Measurements from ENCODE around the gene APOBEC3H. TPM values are rescaled to one million over a fixed set of nuclear protein-coding genes. Genes with fewer than 3 reads are reported as not detected.

APOBEC3H gene
- polyA plus RNA-seq, 1 donor from 2014 or later, result 0.48 TPM

DNA sequence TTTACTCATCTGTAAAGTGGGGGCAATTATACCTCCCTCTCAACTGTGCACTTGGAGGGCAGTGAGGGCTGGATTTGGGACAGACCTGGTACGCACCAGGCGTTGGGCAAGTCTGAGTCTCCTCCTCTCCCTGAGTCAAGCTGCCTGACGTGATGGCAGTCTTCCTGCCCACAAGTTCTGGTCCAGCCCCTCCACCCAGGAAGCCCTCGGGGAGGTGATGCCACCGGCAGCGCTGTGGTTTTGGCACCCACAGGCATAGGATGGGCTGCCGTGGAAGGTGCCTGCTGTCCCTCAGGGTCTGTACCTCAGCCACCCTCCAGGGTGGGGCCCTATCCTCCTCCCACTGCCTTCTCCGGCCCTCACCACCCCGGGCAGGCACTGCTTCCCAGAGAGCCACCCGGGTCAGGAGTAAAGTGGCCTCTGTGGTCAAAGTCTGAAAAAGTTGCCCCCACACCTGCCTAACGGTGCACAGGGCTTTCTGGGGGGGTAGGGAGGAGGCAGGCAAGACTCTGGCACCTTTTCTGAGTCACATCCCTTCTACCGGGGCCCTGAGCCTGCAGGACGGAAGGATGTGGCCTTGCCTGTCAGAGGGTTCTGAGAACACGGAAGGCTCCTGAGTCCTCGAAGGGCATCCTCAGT lies 6.5 kb upstream of the APOBEC3H start:
- Mint-ChIP-seq H3K9me3 (no peaks in the 10 kb centered on the region), H3K4me1 (peaks cover 22 to 35% (median 22%) of the 10 kb centered on the region in 3 donors), H3K36me3 (peaks cover 5% of the 10 kb centered on the region), H3K4me3 (peak overlapping the region in 3 of 4 donors; percentile 37 to 81 (median 57)), H3K27ac (peak overlapping the region; percentile 76 to 98 (median 82)), H3K27me3 (no peaks in the 10 kb centered on the region)

DNA sequence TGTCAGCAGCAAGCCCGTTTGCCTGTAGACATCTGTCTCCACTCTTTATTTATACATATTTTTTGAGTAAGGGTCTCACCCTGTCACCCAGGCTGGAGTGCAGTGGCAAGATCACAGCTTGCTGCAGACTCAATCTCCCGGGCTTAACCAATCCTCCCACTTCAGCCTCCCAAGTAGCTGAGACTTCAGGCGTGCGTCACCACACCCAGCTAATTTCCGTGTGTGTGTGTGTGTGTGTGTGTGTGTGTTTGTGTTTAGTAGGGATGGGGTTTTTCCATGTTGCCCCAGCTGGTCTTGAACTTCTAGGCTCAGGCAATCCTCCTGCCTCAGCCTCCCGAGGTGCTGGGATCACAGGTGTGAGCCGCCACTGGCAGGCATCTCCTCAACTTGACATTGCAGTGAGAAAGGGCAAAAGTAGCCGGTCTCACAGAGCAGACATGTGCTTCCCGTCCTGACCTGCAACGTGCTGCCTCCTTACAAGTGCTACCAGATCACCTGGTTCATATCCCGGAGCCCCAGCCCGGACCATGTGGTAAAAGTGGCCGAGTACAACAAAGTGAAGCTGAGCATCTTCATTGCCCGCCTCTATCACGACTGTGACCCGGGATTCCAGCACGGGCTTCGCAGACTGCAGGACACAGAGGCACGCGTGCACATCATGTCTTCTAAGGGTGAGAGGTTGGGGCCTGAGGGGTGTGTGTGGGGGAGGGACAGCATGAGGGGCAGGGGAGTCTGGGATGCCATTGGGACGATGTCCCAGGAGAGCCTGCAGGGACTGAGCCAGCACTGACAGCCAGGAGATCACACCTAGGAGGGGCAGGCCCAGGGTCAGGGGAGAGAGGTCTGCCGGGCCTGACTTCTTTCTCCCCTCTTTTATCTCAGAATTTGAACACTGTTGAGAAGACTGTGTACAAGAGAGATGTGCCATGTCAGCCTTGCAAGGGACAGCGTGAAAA lies 5.6 kb upstream of the APOBEC3H start:
- H3K9me3 Mint-ChIP-seq, result no peaks in the 10 kb centered on the region
- H3K27ac Mint-ChIP-seq, result peak overlapping the region; percentile 76 to 98 (median 82)
- no peaks in the 10 kb centered on the region for H3K27me3 Mint-ChIP-seq
- peaks cover 2% of the 10 kb centered on the region for H3K36me3 Mint-ChIP-seq
- peak overlapping the region in 2 of 4 donors; percentile 39 to 49 for H3K4me3 Mint-ChIP-seq
- peaks cover 21 to 37% (median 22%) of the 10 kb centered on the region in 3 donors for H3K4me1 Mint-ChIP-seq

DNA sequence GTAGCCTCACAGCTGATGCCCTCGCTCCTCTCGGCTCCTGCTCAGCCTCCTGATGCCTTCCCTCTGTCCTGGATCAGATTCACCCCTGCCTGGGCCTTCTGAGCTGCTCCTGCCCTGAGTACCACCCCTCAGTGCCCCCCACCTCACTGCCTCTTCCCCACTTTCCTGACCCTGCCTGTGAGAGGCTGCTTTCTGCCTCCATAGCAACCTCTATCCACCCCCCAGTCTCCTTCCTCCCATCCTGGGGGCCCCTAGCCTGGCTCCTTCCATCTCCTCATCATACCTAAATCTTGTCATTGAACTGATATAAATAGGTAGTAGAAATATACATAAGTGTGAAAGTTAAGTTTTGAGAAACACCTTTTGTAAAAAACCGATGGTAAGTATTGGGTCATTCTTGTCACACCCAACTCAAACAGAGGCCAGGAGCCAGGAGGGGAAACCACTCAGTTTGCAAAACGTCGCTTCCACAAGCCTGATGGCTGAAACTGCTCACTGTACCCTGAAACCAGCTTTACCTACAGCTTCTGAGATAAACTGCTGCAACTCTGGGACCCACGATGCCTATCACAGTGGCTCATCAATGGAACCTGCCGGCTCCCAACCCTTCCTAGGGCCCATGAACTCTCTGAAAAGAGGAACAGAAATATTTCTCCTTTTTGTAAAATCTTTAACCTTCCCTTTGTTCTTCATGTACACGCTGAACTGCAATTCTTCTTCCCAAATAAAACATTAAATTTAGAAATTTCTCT lies 4.8 kb upstream of the APOBEC3H start:
- peak overlapping the region in 2 of 4 donors; percentile 18 to 85 for H3K4me3 Mint-ChIP-seq

DNA sequence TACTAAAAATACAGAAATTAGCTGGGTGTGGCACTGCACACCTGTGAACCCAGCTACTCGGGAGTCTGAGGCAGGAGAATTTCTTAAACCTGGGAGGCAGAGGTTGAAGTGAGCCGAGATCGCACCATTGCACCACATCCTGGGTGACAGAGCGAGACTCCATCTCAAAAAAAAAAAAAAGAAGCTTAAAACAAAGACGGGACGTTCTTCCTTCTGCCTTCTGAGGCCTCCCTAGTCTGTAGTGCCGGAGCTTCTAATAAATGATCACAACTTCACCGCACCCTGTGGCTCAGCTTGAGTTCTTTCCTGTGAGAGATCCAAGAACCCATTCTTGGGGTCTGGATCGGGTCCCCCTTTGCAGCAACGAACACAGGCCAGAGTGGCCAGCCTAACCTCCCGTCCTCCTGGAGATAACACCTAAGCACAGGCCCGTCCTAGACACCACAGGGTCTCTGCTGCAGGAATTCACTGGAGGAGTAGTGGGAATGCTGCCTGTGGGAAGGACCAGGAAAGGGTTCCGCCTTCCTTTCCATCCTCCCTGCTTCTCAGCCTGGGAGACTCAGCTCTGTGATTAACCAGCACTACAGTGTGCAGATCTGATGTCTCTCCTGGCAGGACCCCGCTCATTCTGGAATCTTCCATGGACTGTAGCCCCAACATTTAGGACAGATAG lies 2.2 kb upstream of the APOBEC3H start:
- peak overlapping the region; percentile 67 to 82 (median 78) for H3K27ac Mint-ChIP-seq
- H3K4me3 Mint-ChIP-seq, result peak overlapping the region in 2 of 4 donors; percentile 7 to 43
- peaks cover 35 to 62% (median 44%) of the 10 kb centered on the region in 3 donors for H3K4me1 Mint-ChIP-seq
- peaks cover under 1% of the 10 kb centered on the region for H3K36me3 Mint-ChIP-seq
- no peaks in the 10 kb centered on the region for H3K27me3 Mint-ChIP-seq
- no peaks in the 10 kb centered on the region for H3K9me3 Mint-ChIP-seq

More for the DNA sequence above, 4.8 kb upstream of the APOBEC3H start:
- H3K9me3 Mint-ChIP-seq, result no peaks in the 10 kb centered on the region
- peak overlapping the region; percentile 63 to 82 (median 64) for H3K27ac Mint-ChIP-seq
- peaks cover 1% of the 10 kb centered on the region for H3K36me3 Mint-ChIP-seq
- peaks cover 20 to 42% (median 23%) of the 10 kb centered on the region in 3 donors for H3K4me1 Mint-ChIP-seq
- H3K27me3 Mint-ChIP-seq, result no peaks in the 10 kb centered on the region

DNA sequence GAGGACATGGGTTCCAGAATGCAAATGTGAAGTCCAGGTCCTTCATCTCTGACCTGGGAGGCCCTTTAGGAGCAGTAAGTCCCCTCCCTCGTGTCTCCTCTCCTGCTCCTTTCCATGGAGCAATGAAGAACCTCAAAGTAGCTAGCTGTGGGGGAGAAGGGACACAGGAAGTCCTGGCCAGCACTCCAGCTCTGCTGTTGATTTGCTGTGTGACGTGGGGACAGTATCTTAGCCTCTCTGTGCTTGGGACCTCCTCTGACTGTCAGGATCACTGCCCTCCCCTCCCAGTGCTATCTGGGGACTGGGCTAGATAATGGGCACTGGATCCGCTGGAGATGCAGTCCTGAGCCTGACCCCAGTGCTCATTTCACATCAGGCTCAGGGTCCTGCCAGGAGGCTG lies 1.1 kb upstream of the APOBEC3H start:
- Mint-ChIP-seq H3K27me3 (no peaks in the 10 kb centered on the region), H3K4me3 (no peak overlapping the region), H3K9me3 (no peaks in the 10 kb centered on the region), H3K4me1 (peaks cover 41 to 62% (median 51%) of the 10 kb centered on the region in 3 donors), H3K27ac (peak overlapping the region in 2 of 3 donors; percentile 67 to 82), H3K36me3 (no peaks in the 10 kb centered on the region)

DNA sequence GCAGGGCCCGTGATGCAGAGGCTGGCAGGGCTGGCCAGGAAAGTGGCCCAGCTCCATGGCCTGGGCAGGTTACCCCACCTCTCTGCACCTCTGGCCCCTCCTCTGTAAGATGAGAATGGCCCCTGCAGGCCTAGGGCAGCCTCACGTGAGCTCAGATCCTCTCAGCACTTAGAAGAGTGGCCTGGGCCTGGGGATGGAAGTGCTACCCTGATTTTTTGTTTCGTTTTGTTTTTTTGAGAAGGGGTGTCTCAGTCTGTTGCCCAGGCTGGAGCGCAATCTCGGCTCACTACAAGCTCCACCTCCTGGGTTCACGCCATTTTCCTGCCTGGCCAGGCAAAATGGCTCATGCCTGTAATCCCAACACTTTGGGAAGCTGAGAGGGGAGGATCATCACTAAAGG lies 982 bp downstream of the APOBEC3H start:
- peak overlapping the region; percentile 93 to 100 (median 97) for H3K27ac Mint-ChIP-seq
- peaks cover 2% of the 10 kb centered on the region for H3K36me3 Mint-ChIP-seq
- peak overlapping the region in 2 of 4 donors; percentile 52 to 78 for H3K4me3 Mint-ChIP-seq
- no peaks in the 10 kb centered on the region for H3K27me3 Mint-ChIP-seq
- no peaks in the 10 kb centered on the region for H3K9me3 Mint-ChIP-seq
- peaks cover 33 to 48% (median 40%) of the 10 kb centered on the region in 3 donors for H3K4me1 Mint-ChIP-seq

DNA sequence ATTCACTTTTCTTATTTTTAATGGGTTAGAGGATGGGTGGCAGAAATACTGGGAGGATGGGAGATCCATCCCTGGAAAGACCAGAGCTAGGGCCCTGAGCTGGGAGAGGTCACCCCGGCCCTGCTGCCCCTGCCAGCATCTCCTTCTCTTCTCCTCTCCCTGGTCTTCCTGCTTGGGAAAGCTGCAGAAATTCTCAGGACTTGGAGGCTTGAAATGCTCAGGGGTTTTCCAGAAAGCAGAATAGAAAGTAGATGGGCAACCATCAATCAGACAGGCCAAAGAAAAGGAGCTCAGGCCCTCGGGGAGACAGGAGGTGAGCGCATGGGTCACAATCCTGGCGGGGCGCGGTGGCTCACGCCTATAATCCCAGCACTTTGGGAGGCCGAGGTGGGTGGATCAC lies 1.5 kb downstream of the APOBEC3H start:
- peak overlapping the region; percentile 67 to 92 (median 82) for H3K4me3 Mint-ChIP-seq

DNA sequence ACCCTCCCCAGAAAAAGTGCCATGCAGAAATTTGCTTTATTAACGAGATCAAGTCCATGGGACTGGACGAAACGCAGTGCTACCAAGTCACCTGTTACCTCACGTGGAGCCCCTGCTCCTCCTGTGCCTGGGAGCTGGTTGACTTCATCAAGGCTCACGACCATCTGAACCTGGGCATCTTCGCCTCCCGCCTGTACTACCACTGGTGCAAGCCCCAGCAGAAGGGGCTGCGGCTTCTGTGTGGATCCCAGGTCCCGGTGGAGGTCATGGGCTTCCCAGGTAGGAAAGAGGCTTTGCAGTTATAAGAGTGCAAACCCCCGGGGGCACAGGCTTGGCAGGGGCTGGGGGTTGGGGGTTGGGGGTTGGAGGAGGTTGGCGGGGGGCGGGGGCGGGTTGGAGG lies 4.2 kb downstream of the APOBEC3H start:
- Mint-ChIP-seq H3K4me1 (peaks cover 31 to 36% (median 34%) of the 10 kb centered on the region in 3 donors), H3K27me3 (no peaks in the 10 kb centered on the region)

More for the DNA sequence above, 1.5 kb downstream of the APOBEC3H start:
- Mint-ChIP-seq H3K36me3 (peaks cover 6% of the 10 kb centered on the region), H3K9me3 (no peaks in the 10 kb centered on the region), H3K27ac (peak overlapping the region; percentile 93 to 100 (median 97)), H3K4me1 (peaks cover 34 to 47% (median 43%) of the 10 kb centered on the region in 3 donors), H3K27me3 (no peaks in the 10 kb centered on the region)

DNA sequence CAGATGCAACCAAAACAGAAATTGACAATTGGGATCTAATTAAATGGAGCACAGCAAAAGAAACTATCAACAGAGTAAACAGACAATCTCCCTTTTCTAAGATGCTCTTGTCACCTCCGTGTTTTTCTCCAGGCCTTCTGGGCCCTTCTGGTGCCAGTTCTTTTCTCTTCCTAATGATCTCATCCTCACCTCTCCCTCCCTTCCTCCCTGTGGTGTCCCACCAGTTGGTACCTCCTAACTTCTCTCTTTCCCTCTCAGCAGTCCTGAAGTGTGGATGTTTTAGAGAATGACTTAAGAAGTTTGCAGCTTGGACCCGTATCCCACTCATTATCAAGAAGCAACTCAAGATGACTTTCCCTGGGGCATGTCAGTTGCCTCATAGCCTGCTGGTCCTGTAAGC lies 6.4 kb downstream of the APOBEC3H start:
- Mint-ChIP-seq H3K36me3 (peaks cover 6% of the 10 kb centered on the region), H3K9me3 (no peaks in the 10 kb centered on the region), H3K27ac (peak overlapping the region in 2 of 3 donors; percentile 50 to 54), H3K4me3 (no peak overlapping the region), H3K27me3 (no peaks in the 10 kb centered on the region), H3K4me1 (peaks cover 20 to 25% (median 22%) of the 10 kb centered on the region in 3 donors)

More for the DNA sequence above, 4.2 kb downstream of the APOBEC3H start:
- Mint-ChIP-seq H3K4me3 (no peak overlapping the region), H3K27ac (peak overlapping the region in 2 of 3 donors; percentile 63 to 93), H3K36me3 (peaks cover 6% of the 10 kb centered on the region), H3K9me3 (no peaks in the 10 kb centered on the region)

DNA sequence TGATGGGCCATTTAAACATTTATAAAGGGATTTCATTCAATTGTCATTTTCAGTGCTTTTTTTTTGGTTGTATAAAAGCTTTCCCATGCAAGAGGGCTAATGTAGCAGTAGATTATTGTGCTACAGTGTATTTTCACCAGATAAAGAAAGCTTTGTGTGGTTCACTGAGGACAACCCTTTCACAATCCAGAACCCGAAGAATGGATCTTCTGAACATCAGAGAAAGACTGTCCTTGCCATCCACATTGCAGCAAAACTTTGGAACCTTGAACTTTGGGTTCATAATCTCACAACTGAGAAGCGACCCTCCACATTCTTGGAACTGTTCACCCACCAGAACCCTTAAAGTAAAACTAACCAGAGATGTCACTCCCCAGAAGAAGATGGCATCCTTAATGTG lies 9.3 kb downstream of the APOBEC3H start:
- Mint-ChIP-seq H3K4me1 (peaks cover 8 to 13% (median 9%) of the 10 kb centered on the region in 3 donors), H3K4me3 (no peak overlapping the region), H3K9me3 (no peaks in the 10 kb centered on the region), H3K27ac (no peak overlapping the region), H3K36me3 (peaks cover 6% of the 10 kb centered on the region), H3K27me3 (no peaks in the 10 kb centered on the region)

DNA sequence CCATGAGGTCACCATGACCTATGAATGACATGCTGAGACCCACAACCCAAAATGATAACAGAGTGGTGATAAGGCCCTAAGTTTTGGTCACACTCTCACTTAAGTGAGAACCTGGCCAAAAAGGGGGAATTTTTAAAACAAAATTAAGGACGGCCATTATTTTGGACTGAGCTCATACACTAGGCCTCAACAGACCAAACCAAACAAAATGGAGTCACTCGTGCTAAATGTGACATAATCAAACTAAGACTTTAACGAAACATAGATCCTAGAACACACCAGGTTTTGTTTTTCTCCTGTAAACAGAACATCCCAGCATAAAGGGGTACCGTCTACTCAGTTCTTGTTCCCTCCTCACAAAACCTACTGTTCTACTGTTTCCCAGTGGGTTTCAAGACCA lies 11.4 kb downstream of the APOBEC3H start:
- no peak overlapping the region for H3K4me3 Mint-ChIP-seq
- no peaks in the 10 kb centered on the region for H3K27me3 Mint-ChIP-seq
- H3K27ac Mint-ChIP-seq, result no peak overlapping the region
- H3K36me3 Mint-ChIP-seq, result peaks cover 1% of the 10 kb centered on the region
- H3K4me1 Mint-ChIP-seq, result peaks cover 12 to 13% (median 12%) of the 10 kb centered on the region in 3 donors
- no peaks in the 10 kb centered on the region for H3K9me3 Mint-ChIP-seq

DNA sequence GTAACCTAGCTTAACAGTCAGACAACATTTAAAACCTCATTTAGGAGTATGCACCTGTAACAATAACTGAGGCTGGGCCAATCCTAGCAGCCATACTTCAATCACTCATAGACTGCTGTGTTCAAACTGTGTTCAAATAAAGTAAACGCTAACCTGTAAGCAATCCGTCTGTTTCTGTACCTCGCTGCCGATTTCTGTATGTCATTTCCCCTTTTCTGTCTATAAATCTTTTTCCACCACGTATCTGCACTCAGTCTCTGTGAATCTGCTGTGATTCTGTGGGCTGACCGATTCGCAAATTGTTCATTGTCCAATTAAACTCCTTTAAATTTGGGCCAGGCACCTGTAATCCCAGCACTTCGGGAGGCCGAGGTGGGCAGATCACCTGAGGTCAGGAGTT lies 12.3 kb downstream of the APOBEC3H start:
- Mint-ChIP-seq H3K4me3 (no peak overlapping the region), H3K36me3 (no peaks in the 10 kb centered on the region), H3K27ac (peak overlapping the region in 1 of 3 donors; percentile 78), H3K9me3 (no peaks in the 10 kb centered on the region), H3K4me1 (peaks cover 15 to 17% (median 16%) of the 10 kb centered on the region in 3 donors), H3K27me3 (no peaks in the 10 kb centered on the region)

DNA sequence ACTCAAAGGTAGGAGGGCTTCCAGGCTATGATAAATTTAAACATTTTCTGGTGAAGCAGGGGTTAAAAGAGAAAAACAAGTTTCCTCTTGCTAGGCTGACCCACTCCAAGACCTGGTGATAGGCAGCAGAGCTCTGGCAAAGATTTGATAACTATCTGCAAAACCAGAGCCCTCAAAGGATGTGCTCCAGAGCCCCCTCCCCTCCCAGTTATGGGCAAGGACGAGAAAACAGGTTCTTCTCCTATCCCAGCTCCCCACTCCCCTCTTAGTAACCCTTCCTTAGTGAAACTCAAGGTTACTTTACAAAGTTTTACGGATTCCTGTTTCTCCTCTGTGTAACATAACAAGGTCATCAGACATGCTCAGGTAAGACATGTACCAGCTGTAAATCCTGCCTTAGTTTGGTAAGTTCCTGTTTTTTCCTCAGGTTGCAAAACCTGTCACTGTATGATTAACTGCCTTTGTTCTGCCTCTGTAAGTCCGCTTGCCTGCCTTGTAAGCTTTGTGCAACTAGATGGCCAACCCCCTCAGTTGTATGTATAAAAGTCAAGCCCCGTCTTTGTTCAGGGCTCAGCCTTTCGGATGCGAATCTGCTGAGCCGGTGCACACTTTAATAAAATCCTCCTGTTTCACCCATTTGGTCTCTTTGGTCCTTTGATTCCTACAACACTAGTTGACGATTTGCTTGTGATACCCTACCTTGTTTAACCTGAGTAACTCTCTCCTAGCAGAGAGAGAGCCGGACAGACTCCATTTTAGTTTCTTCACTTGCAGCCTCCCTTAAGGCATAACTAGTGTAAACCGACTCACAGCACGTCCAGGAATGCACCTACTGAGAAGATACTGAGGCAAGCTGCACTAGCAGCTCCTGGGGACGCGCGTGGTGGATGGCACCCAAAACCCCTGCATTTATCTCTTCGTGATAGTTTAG lies 13.9 kb downstream of the APOBEC3H start:
- peak overlapping the region in 2 of 3 donors; percentile 41 to 47 for H3K27ac Mint-ChIP-seq
- peaks cover 29 to 31% (median 31%) of the 10 kb centered on the region in 3 donors for H3K4me1 Mint-ChIP-seq
- H3K36me3 Mint-ChIP-seq, result no peaks in the 10 kb centered on the region
- H3K9me3 Mint-ChIP-seq, result no peaks in the 10 kb centered on the region
- H3K4me3 Mint-ChIP-seq, result no peak overlapping the region
- no peaks in the 10 kb centered on the region for H3K27me3 Mint-ChIP-seq

All from IgD-negative memory B cell (primary cell).